Upper lobe of left lung (tissue), 6 donors: ENCODE results near the gene AADAT. TPM values are rescaled to one million over a fixed set of nuclear protein-coding genes. Genes with fewer than 3 reads are reported as not detected.

Source experiments
- ATAC-seq, 2 donors: fragments of 200-7000 bp; cut with Tn5 transposase; one replicate each; pipeline ENCODE4 v1.9.1; 2022; ENCODE audit warnings: mild to moderate bottlenecking in 2 of 2, moderate library complexity in 2 of 2; ENCODE audit not compliant: low FRiP score in 2 of 2
- DNase-seq, 2 donors: peaks; one replicate each; pipeline ENCODE4 v3.0.0-alpha.2; 2019 to 2020
- H3K27ac ChIP-seq, 4 donors: fragments of 200-600 bp; sonication (generic); one replicate each; pipeline ENCODE4 v1.5.1; 2016 to 2019
- H3K27me3 ChIP-seq, 4 donors: fragments of 200-600 bp; sonication (generic); one replicate each; pipeline ENCODE4 v1.5.1; 2017 to 2019
- H3K36me3 ChIP-seq, 4 donors: fragments of 200-600 bp; sonication (generic); one replicate each; pipeline ENCODE4 v1.5.1; 2016 to 2019
- H3K4me1 ChIP-seq, 4 donors: fragments of 200-600 bp; sonication (generic); one replicate each; pipeline ENCODE4 v1.5.1; 2018 to 2019
- H3K4me3 ChIP-seq, 4 donors: fragments of 200-600 bp; sonication (generic); one replicate each; pipeline ENCODE4 v1.5.1; 2017 to 2019; ENCODE audit warnings: mild to moderate bottlenecking in 2 of 4, moderate library complexity in 1 of 4
- H3K9me3 ChIP-seq, 4 donors: fragments of 200-600 bp; sonication (generic); one replicate each; pipeline ENCODE4 v1.5.1; 2018 to 2019
- CTCF ChIP-seq, 6 experiments: fragments of 450-650 bp in 4 of 6; fragments of 200-600 bp in 2 of 6; sonication (generic) in 2 of 6; IDR thresholded peaks; one replicate each; pipeline ENCODE4 v1.5.1; 2016 to 2019; ENCODE audit warnings: antibody characterized with exemption in 6 of 6
- EP300 ChIP-seq, 4 donors: sonication (generic); formaldehyde crosslinking; IDR thresholded peaks; one replicate each; pipeline ENCODE4 v1.5.1; 2017; ENCODE audit warnings: antibody characterized with exemption in 4 of 4, control low read depth in 2 of 4
- POLR2A ChIP-seq, 4 donors: fragments of 450-650 bp; IDR thresholded peaks; one replicate each; pipeline ENCODE4 v1.5.1; 2016 to 2017; ENCODE audit warnings: antibody characterized with exemption in 4 of 4, mild to moderate bottlenecking in 2 of 4
- POLR2AphosphoS5 ChIP-seq, 2 donors: sonication (generic); formaldehyde crosslinking; IDR thresholded peaks; one replicate each; pipeline ENCODE4 v1.5.1; 2017; ENCODE audit warnings: antibody characterized with exemption in 2 of 2
- WGBS, 2 donors: methylation state at CpG; one replicate each; pipeline ENCODE4 v1.1.5; 2017 to 2018; 5-methylcytosine and 5-hydroxymethylcytosine counted together
- total RNA-seq, 6 donors: library from RNA; depleted of rRNA in 4 of 6; stranded (reverse); fragments of >200 nt in 4 of 6; gene quantifications; one replicate each; pipeline versions ENCODE4 v1.1.0 to v1.2.1, GENCODE V29; 2016 to 2021
- donor health status: DM: no; HTN: no; CAD: no; lungs with moderate emphysema.
- donor health status: DM: no; HTN: yes; CAD: no; lungs with severe emphysema.

The AADAT gene
- total RNA-seq, 6 donors from 2014 or later = 4.8 to 16.8 (median 7.4) TPM

- Histone ChIP-seq H3K27ac (no peak overlapping the region), H3K27me3 (no peaks in the 10 kb centered on the region), H3K4me1 (peaks cover 0 to 4% (median 0%) of the 10 kb centered on the region in 4 donors), H3K9me3 (peaks cover 0 to 18% (median 10%) of the 10 kb centered on the region in 4 donors), H3K36me3 (no peaks in the 10 kb centered on the region), H3K4me3 (no peak overlapping the region)
- TF ChIP-seq EP300 (IDR thresholded peaks at IDR 0.05) (no peak), POLR2AphosphoS5 (IDR thresholded peaks at IDR 0.05) (no peak), POLR2A (IDR thresholded peaks at IDR 0.05) (no peak), CTCF (IDR thresholded peaks at IDR 0.05) (no peak)
- ATAC-seq (peak in 1 of 2 donors; percentile 45), DNase-seq (no peak)
- WGBS, 2 donors = 79 to 92% methylated on average over 2 of the region's 2 CpGs
These were observed 45.1 kb upstream of the AADAT start for GRCh38 chr4:170134821-170135220.

- WGBS, 2 donors = 80 to 85% methylated on average over 9 of the region's 9 CpGs
- Histone ChIP-seq H3K4me1 (no peaks in the 10 kb centered on the region), H3K9me3 (peaks cover 0 to 10% (median 7%) of the 10 kb centered on the region in 4 donors), H3K27me3 (no peaks in the 10 kb centered on the region), H3K36me3 (no peaks in the 10 kb centered on the region), H3K4me3 (no peak overlapping the region), H3K27ac (no peak overlapping the region)
- no peak for TF ChIP-seq CTCF (IDR thresholded peaks at IDR 0.05)
- TF ChIP-seq POLR2A (IDR thresholded peaks at IDR 0.05) = no peak
- no peak for TF ChIP-seq EP300 (IDR thresholded peaks at IDR 0.05)
- TF ChIP-seq POLR2AphosphoS5 (IDR thresholded peaks at IDR 0.05) = no peak
- no peak for ATAC-seq
- DNase-seq = peak in 1 of 2 donors; percentile 27
These were observed 38.6 kb upstream of the AADAT start for GRCh38 chr4:170128219-170128804.

- no peak overlapping the region for H3K4me3 ChIP-seq
- peak in 1 of 2 donors; percentile 57 for ATAC-seq
These were observed 38.0 kb upstream of the AADAT start for GRCh38 chr4:170127758-170128157.

GRCh38 chr4:170124406-170124805 is 34.6 kb upstream of the AADAT start:
- H3K4me1 ChIP-seq = no peaks in the 10 kb centered on the region
- H3K27me3 ChIP-seq = no peaks in the 10 kb centered on the region
- DNase-seq (no peak), ATAC-seq (no peak)
- no peaks in the 10 kb centered on the region for H3K36me3 ChIP-seq
- TF ChIP-seq CTCF (IDR thresholded peaks at IDR 0.05) (no peak), POLR2AphosphoS5 (IDR thresholded peaks at IDR 0.05) (no peak), EP300 (IDR thresholded peaks at IDR 0.05) (no peak), POLR2A (IDR thresholded peaks at IDR 0.05) (no peak)
- H3K27ac ChIP-seq = no peak overlapping the region
- H3K9me3 ChIP-seq = no peaks in the 10 kb centered on the region
- no peak overlapping the region for H3K4me3 ChIP-seq

More at GRCh38 chr4:170127758-170128157, 38.0 kb upstream of the AADAT start:
- Histone ChIP-seq H3K9me3 (peaks cover 0 to 4% (median 1%) of the 10 kb centered on the region in 4 donors), H3K36me3 (no peaks in the 10 kb centered on the region), H3K27ac (no peak overlapping the region), H3K27me3 (no peaks in the 10 kb centered on the region), H3K4me1 (no peaks in the 10 kb centered on the region)
- TF ChIP-seq POLR2A (IDR thresholded peaks at IDR 0.05) (no peak), POLR2AphosphoS5 (IDR thresholded peaks at IDR 0.05) (no peak), CTCF (IDR thresholded peaks at IDR 0.05) (no peak), EP300 (IDR thresholded peaks at IDR 0.05) (no peak)
- DNase-seq = peak in 1 of 2 donors; percentile 65
- 73 to 85% methylated on average over 7 to 10 of the region's 10 CpGs for WGBS, 2 donors

- DNase-seq (no peak), ATAC-seq (no peak)
- Histone ChIP-seq H3K4me3 (no peak overlapping the region), H3K27me3 (no peaks in the 10 kb centered on the region), H3K4me1 (no peaks in the 10 kb centered on the region), H3K36me3 (no peaks in the 10 kb centered on the region), H3K9me3 (no peaks in the 10 kb centered on the region), H3K27ac (no peak overlapping the region)
- TF ChIP-seq POLR2AphosphoS5 (IDR thresholded peaks at IDR 0.05) = no peak
- no peak for TF ChIP-seq EP300 (IDR thresholded peaks at IDR 0.05)
- TF ChIP-seq POLR2A (IDR thresholded peaks at IDR 0.05) = no peak
- TF ChIP-seq CTCF (IDR thresholded peaks at IDR 0.05) = no peak
These were observed 32.5 kb upstream of the AADAT start for GRCh38 chr4:170122252-170122651.
